ENCODE data around the gene ARID1B. TPM values are rescaled to one million over a fixed set of nuclear protein-coding genes. Genes with fewer than 3 reads are reported as not detected.

ARID1B gene
- total and polyA plus RNA-seq, 2 of the 4 experiments (the other 2 are of a cell fraction): 14.5 to 20.1 TPM

DNA sequence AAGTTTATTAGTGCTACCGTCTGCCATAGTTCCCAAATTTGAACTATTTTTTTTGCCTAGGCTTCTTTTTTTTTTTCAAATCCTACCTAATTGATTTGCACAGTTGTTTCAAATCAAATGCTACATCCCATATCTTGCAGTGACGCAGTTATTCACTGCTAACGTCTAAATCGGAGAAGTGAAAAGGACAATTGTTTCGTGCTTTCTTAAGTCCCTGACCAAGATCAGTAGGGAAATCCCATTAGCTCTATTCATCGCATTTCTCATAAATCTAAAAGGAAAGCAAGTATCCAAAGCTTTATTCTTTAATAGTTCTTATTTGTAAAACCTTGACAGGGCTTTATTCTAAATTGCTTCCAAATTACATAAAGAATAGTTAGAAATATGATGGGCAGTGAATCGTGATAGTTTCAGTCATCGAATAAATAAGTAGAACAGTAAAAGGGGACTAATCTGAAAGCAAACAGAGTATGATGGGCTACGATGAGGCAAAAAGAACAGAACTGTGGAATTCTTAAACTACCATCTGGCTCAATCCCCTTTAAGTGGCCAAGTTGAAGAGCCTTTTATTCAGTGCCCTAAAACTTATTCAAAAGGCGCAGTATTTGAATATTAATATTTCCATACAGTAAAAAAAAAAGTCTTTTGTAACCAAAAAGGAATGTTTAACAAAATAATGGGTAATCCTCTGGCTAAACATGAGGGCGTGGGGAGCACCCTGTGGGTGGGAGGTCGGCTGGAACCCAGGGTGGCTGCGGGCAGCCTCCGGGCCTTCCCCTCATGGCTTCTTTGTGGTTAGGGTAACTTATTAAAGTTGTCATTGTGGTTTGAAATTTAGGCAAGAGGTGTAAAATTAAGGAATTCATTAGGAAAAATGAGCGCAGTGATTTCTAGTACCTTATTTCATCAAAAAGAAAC lies 3.0 kb upstream of the ARID1B start (continued):
- no peak for TF ChIP-seq ELK1 (IDR thresholded peaks at IDR 0.05; ENCODE audit: borderline replicate concordance, low read depth, low read length)

- no peak overlapping the region for H2AFZ ChIP-seq (replicated peaks; ENCODE audit: low read length, poor library complexity)
- no TSS peak for BruUV-seq (replicated peaks)
- POLR2A ChIA-PET (ENCODE audit: unreplicated experiment): interaction anchor here (0.6 kb wide), 1 partner anchor 42 kb away, joined by 4 read pairs; no protein-coding TSS in a partner anchor
These were observed 2.2 kb upstream of the ARID1B start for GRCh38 chr6:156774863-156775405.

More at GRCh38 chr6:156774863-156775405, 2.2 kb upstream of the ARID1B start:
- WGBS, 2 experiments (ENCODE audit: extremely low coverage in 2 of 2, insufficient read length in 1 of 2): 70% methylated on average over 2 of the region's 5 CpGs; no CpG with 5 or more reads in 1 of the 2 experiments
- Histone ChIP-seq H3K56ac (ENCODE audit: extremely low read depth, insufficient read depth, low read length) (no peak overlapping the region), H2AK9ac (replicated peaks; ENCODE audit: low read depth, low read length, poor library complexity) (no peak overlapping the region), H3K4me2 (ENCODE audit: low read depth, low read length) (no peak overlapping the region), H4K5ac (ENCODE audit: low read depth, low read length) (no peak overlapping the region), H3K79me1 (ENCODE audit: low read depth in 1 of 2, low read length in 2 of 2) (peaks cover 4 to 11% of the 10 kb centered on the region in 2 experiments; a peak in 2 of 4 replicates), H4K8ac (ENCODE audit: low read depth in 2 of 2, low read length in 2 of 2) (no peak overlapping the region), H3K27me3 (ENCODE audit: control insufficient read depth, insufficient read depth, low read length) (no peaks in the 10 kb centered on the region), H3K4me1 (ENCODE audit: control insufficient read depth, insufficient read depth, low read length) (peaks cover 11% of the 10 kb centered on the region), H2BK5ac (ENCODE audit: low read depth, low read length, poor library complexity, severe bottlenecking) (no peak overlapping the region), H2BK15ac (ENCODE audit: low read depth, low read length) (no peak overlapping the region), H2AK5ac (ENCODE audit: low read depth, low read length) (no peak overlapping the region), H3K23ac (ENCODE audit: low read depth, low read length) (no peak overlapping the region), H4K91ac (ENCODE audit: insufficient read depth, low read depth, low read length) (no peak overlapping the region), H3K18ac (ENCODE audit: low read depth, low read length) (no peak overlapping the region), H3K36me3 (ENCODE audit: control insufficient read depth, insufficient read depth, low read length) (no peaks in the 10 kb centered on the region), H3K9me1 (ENCODE audit: insufficient read depth, low read length) (no peaks in the 10 kb centered on the region), H4K20me1 (ENCODE audit: insufficient read depth, low read length) (peaks cover 3% of the 10 kb centered on the region), H3K14ac (replicated peaks; ENCODE audit: low read depth, low read length) (no peak overlapping the region), H3K4ac (ENCODE audit: low read depth, low read length) (no peak overlapping the region), H3K9me3 (ENCODE audit: control insufficient read depth, insufficient read depth, low read length) (no peaks in the 10 kb centered on the region), H3K4me3 (ENCODE audit: insufficient read depth, low read depth, low read length) (no peak overlapping the region), H2BK120ac (ENCODE audit: low read depth, low read length) (no peak overlapping the region), H2BK20ac (ENCODE audit: low read depth, low read length) (no peak overlapping the region), H3K27ac (ENCODE audit: insufficient read depth, low read length) (no peak overlapping the region), H3K9ac (ENCODE audit: low read depth, low read length) (no peak overlapping the region)
- TF ChIP-seq FOS (IDR thresholded peaks at IDR 0.05; ENCODE audit: low read depth, low read length) (no peak), RFX5 (IDR thresholded peaks at IDR 0.05; ENCODE audit: low read depth, low read length) (no peak), ELK1 (IDR thresholded peaks at IDR 0.05; ENCODE audit: borderline replicate concordance, low read depth, low read length) (no peak), USF2 (IDR thresholded peaks at IDR 0.05; ENCODE audit: low read depth, low read length) (no peak), SMC3 (IDR thresholded peaks at IDR 0.05; ENCODE audit: low read depth, low read length) (no peak), POLR2A (IDR thresholded peaks at IDR 0.05; ENCODE audit: low read depth, low read length) (no peak), MXI1 (IDR thresholded peaks at IDR 0.05; ENCODE audit: borderline replicate concordance, low read depth, low read length) (no peak), RCOR1 (IDR thresholded peaks at IDR 0.05; ENCODE audit: insufficient replicate concordance, low read length) (no peak), RAD21 (IDR thresholded peaks at IDR 0.05; ENCODE audit: low read length) (no peak)
- dilution Hi-C loops (cut with HindIII; ENCODE audit: low sequenced_read_pairs, unreplicated experiment) (no loop called here), intact Hi-C loops (cut with micrococcal nuclease) (loop anchor here (5.0 kb wide), 4 partner anchors 53 to 1448 kb away; no protein-coding TSS in a partner anchor), in situ Hi-C loops (cut with MboI; ENCODE audit: low sequenced_read_pairs) (loop anchor here (5.0 to 25.0 kb wide), 2 partner anchors 83 to 213 kb away; no protein-coding TSS in a partner anchor)
- ATAC-seq (ENCODE audit: low read depth) (no peak), DNase-seq (no peak)
- CTCF ChIA-PET: no interaction called here

Data from IMR-90 (cell line).